ELF-1 (cell line): ENCODE data around the gene MTCH1.

Experiments used
- DNase-seq: peaks from one replicate; pipeline ENCODE4 v3.0.0-alpha.2; 2016; ENCODE audit warnings: low read depth, low spot score

The MTCH1 gene

GRCh38 chr6:36927691-36928546, 58.1 kb downstream of the MTCH1 start:
- DNase-seq, result no peak

DNA sequence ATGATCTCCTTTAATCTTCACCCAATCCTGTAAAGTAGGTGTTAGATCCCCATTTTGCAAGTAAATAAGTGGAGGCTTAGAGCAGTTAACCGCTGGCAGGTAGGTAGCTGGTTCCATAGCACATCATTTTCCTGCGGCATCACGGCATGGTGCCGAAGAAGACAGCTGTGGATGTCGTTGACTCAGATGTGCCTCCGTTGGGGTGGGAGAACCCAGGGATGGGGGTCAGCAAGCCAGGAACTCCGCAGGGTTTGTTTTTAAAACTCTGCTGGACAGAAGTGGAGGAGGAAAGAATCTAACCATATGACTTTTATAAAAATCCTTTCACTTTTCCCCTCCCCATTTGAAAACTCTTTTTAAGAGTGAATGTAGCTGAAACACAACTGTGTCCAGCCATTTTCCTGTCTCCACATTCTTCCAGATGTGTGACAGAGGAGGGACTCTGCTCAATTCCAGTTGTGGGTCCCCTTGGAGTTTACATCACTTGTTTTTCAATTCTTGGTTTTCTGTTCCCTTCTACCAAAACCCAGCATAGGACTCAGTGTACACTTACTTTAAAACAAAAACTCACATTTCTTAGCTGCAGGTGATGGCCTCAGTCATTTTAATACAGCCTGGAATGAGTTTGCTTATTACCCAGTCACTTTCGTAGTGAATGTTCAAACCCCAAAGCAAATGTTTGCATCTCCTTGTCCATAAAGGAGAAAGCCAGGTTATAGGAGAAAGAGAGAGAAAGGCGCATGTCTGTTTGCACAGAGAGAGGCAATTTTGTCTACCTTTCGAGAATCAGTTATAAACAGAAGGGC, 59.1 kb downstream of the MTCH1 start:
- DNase-seq, result no peak

DNA sequence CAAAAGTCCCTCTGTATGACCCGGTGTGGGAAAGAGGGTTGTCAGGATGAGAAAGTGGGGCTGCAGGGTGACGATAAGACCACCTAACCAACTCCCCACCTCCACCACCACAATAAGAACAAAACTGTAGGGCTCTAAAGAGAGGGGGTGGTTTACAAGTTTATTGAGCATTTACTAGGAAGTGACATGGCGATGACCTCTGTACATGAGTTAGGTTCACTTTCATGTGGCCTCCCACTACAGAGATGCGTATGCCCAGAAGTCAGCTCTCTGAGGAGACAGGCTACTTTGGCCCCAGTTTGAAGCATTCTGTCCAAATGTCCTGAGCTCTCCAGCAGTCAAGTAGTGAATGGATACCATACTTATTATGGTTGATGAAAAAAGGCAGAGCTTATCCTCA, 60.2 kb downstream of the MTCH1 start:
- no peak for DNase-seq

- DNase-seq, result no peak
Measured at GRCh38 chr6:36924778-36925374, 61.1 kb downstream of the MTCH1 start.

- peak; percentile 14 for DNase-seq
Measured at GRCh38 chr6:36924131-36924530, 61.9 kb downstream of the MTCH1 start.

GRCh38 chr6:36920546-36920945, 65.5 kb downstream of the MTCH1 start:
- no peak for DNase-seq

DNA sequence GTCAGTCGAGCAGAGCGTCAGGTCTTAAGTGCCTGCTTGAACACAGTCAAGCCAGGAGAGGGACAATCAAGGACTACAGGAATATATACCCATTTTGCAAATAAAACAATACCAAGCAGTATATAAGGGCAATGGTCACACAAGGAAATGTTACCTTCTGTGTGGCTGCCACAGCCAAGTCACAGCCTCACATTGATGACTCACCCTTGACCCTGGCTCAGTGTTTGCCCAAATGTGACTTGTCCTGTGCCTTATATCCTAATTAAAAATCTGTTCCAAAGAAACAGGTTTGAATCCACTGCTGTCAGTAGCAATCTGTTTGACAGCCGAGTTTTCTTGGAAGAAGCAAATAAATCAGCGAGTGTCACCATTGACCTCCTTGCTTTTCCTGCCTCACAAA, 65.9 kb downstream of the MTCH1 start:
- no peak for DNase-seq
